ENCODE data around the gene CD93. TPM values are rescaled to one million over a fixed set of nuclear protein-coding genes. Genes with fewer than 3 reads are reported as not detected.

Gene CD93
- total RNA-seq, 6 experiments from 2014 or later = not detected

DNA sequence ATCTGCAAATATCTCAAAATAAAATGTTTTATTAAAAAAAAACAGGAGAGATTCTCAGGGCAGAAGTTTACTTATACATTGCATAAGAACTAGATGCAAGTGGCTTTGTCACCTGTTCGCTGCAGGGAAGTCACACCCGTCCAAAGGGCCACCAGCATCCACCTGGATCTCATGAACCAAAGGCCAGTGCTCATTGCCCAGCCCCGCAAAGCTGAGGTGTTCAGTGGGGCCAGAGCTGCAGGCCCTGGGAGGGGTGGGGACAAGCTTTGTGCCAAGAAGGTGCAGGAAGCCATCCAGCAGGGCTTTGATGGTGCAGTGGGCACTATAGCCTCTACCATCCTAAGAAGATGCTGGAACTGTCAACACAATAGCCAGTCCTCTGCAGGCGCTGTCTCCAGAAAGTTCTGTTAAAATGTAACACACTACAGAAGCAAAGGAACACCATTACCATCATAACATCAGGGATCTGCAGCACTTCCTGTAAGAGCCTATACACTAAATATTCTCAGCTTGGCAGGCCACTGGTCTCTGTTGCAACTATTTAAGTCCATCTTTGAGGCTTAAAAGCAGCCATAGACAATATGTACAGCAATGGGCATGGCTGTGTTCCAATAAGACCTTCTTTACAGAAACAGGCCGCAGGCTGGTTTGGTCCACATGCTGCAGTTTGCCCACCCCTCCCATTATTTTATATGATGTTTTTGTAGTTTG is 15.7 kb upstream of the CD93 start:
- Mint-ChIP-seq H3K27me3 (ENCODE audit: insufficient read depth) (peaks cover 23% of the 10 kb centered on the region), H3K4me3 (no peak overlapping the region), H3K36me3 (ENCODE audit: low read depth) (no peaks in the 10 kb centered on the region), H3K4me1 (ENCODE audit: low read depth) (no peaks in the 10 kb centered on the region; the same call in 1 of the 2 replicates), H3K27ac (no peak overlapping the region), H3K9me3 (no peaks in the 10 kb centered on the region)
- no peak for DNase-seq
- TF ChIP-seq, protein P1, sequence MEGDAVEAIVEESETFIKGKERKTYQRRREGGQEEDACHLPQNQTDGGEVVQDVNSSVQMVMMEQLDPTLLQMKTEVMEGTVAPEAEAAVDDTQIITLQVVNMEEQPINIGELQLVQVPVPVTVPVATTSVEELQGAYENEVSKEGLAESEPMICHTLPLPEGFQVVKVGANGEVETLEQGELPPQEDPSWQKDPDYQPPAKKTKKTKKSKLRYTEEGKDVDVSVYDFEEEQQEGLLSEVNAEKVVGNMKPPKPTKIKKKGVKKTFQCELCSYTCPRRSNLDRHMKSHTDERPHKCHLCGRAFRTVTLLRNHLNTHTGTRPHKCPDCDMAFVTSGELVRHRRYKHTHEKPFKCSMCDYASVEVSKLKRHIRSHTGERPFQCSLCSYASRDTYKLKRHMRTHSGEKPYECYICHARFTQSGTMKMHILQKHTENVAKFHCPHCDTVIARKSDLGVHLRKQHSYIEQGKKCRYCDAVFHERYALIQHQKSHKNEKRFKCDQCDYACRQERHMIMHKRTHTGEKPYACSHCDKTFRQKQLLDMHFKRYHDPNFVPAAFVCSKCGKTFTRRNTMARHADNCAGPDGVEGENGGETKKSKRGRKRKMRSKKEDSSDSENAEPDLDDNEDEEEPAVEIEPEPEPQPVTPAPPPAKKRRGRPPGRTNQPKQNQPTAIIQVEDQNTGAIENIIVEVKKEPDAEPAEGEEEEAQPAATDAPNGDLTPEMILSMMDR (IDR thresholded peaks at IDR 0.05) = no peak

DNA sequence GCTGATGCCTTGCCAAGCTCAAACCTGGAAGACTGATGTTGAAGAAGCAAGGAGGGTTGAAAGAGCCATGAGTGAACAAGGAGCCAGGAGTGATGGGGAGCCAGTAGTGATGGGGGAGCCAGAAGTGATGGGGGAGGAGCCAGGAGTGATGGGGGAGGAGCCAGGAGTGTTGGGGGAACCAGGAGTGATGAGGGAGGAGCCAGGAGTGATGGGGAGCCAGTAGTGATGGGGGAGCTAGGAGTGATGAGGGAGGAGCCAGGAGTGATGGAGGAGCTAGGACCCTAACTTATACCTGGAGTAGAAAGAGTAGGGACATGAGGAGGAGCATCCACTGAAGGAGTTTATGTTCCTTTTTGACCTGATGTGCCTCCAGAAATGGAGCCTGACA is 14.6 kb upstream of the CD93 start:
- H3K36me3 Mint-ChIP-seq (ENCODE audit: low read depth) = no peaks in the 10 kb centered on the region

DNA sequence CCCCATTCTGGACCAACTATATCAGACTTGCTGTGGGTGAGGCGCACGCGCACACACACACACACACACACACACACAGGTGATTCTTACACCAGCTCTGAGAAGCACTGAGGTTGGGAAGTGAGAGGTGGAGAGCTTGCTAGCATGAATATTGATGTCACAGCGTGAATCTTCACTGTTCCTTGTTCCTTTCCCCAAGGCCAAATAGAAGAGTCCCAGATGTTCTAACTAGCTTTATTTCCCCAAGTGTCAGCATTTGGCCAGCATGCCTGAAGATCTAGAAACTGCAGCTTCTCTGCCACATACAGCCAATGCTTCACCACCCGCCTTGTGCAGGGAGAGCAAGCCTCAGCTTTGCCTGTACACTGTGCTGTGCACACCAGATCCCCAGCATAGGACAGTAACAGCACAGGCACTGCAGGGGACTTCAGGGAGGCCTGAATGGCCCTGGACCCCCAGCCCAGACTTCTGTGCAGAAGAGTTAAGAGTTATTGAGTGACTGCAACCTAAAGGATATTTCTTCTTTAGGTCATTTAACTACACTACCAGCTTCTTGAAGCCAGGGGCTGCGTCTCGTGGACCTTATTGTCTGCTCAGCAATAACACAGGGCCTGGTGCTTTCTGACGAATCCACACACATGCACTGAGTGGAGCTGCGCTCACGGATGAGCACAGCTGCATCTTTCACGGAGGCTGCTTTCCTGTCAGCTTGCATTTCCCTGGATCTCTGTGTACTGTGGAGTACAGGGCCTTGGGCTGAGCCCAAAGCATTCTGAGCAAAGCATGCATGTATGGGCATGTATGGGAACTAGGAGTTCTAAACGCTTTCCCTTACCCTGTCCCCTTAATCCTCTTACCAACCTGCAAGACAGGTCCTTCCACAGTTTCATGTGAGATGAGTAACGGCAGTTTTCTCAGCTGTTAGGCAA is 13.9 kb upstream of the CD93 start:
- Mint-ChIP-seq H3K36me3 (ENCODE audit: low read depth) (no peaks in the 10 kb centered on the region), H3K4me3 (no peak overlapping the region)
- DNase-seq = no peak

More for the DNA sequence above, 14.6 kb upstream of the CD93 start:
- no peaks in the 10 kb centered on the region; the same call in 1 of the 2 replicates for H3K4me1 Mint-ChIP-seq (ENCODE audit: low read depth)
- TF ChIP-seq, protein P1 (IDR thresholded peaks at IDR 0.05) = no peak
- no peak for DNase-seq
- H3K27me3 Mint-ChIP-seq (ENCODE audit: insufficient read depth) = peaks cover 20% of the 10 kb centered on the region
- H3K4me3 Mint-ChIP-seq = no peak overlapping the region
- no peak overlapping the region for H3K27ac Mint-ChIP-seq
- no peaks in the 10 kb centered on the region for H3K9me3 Mint-ChIP-seq

DNA sequence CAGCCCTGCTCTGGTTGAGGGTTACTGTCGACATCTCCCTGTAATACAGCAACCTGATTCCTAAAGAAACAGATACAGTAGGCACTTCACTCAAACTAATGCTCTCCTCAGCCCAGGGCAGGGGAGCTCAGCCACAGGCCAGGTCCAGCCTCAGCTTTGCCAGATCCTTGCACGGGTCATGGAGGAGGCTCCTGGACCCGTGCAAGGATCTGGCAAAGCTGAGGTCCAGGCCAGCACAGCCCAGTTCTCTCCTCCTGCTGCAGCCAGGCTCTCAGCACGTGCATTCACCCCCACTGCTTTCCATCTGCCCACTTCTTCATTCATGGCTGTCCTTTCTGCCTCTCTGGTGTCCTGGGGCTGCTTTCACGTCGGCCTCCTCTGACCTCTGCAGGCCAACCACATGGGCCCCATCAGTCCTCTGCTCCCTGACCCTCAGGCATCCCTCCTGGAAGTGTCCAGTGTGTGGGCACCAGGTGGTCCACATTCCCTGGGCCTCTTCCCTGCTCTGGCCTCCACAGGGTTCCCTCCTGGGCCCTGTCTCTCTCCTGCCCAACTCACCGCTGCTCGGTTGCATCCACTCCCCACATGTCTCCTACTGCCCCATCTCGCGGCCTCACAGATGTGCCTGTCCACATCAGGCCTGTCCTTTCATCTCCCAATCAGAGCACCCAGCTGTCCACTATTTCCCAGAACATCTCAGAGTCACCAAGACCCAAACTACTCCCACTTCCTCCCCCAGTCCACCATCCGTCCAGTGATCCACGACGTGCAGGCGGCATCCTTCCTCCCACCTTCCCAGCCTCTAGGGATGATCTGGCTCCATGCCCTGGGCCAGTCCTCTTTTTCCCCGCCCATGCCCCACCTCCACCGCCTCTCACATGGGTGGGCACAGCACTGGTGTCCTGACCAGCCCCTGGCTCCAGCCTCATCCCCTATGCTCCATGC is 11.8 kb upstream of the CD93 start:
- no peaks in the 10 kb centered on the region for H3K36me3 Mint-ChIP-seq (ENCODE audit: low read depth)
- peaks cover 15% of the 10 kb centered on the region for H3K27me3 Mint-ChIP-seq (ENCODE audit: insufficient read depth)
- no peaks in the 10 kb centered on the region for H3K9me3 Mint-ChIP-seq
- DNase-seq = no peak
- TF ChIP-seq, protein P1 (IDR thresholded peaks at IDR 0.05) = no peak
- no peak overlapping the region for H3K4me3 Mint-ChIP-seq
- H3K4me1 Mint-ChIP-seq (ENCODE audit: low read depth) = no peaks in the 10 kb centered on the region
- H3K27ac Mint-ChIP-seq = no peak overlapping the region

More for the DNA sequence above, 13.9 kb upstream of the CD93 start:
- TF ChIP-seq, protein P1 (IDR thresholded peaks at IDR 0.05) = no peak
- Mint-ChIP-seq H3K27me3 (ENCODE audit: insufficient read depth) (peaks cover 20% of the 10 kb centered on the region), H3K9me3 (no peaks in the 10 kb centered on the region), H3K4me1 (ENCODE audit: low read depth) (no peaks in the 10 kb centered on the region; the same call in 1 of the 2 replicates), H3K27ac (no peak overlapping the region)

DNA sequence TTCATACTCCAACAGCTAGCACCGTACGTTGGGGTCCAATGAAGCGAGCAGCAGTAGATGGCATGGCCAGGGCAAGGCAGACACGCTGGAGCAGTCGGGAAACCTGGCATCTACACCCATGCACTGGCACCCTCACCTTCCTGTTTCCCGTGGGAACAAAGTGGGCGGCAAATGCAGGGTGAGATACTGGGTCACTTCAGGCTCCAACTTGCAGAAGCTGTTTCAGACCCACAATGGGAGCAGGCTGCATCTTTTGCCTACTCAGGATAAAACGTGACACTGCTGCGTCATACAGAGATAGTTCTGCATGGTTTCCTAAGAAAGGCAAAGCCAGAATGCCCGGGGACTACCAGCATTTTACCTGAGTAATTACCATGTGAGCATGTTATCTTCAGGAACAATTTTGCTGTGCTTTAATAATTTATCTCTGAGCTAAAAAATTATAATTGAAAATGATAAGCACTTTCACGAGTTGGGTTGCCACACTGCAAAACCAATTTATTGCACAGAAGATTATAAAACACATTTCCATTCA is 10.9 kb upstream of the CD93 start:
- DNase-seq = no peak
- no peaks in the 10 kb centered on the region for H3K9me3 Mint-ChIP-seq
- H3K4me1 Mint-ChIP-seq (ENCODE audit: low read depth) = no peaks in the 10 kb centered on the region
- peaks cover 19% of the 10 kb centered on the region for H3K27me3 Mint-ChIP-seq (ENCODE audit: insufficient read depth)
- H3K36me3 Mint-ChIP-seq (ENCODE audit: low read depth) = no peaks in the 10 kb centered on the region
- H3K27ac Mint-ChIP-seq = no peak overlapping the region
- no peak overlapping the region for H3K4me3 Mint-ChIP-seq
- TF ChIP-seq, protein P1 (IDR thresholded peaks at IDR 0.05) = no peak

Measured in HFFc6 (cell line).